GM18867 (cell line): ENCODE data around the gene PDE4D.
A peak's percentile ranks its signal among the peaks of the same experiment; 100 is the strongest.
"Not testable (repeated sequence)": the region's sequence is repeated elsewhere in the genome, so short reads cannot be mapped to it uniquely, and the experiment has no call there.

Source experiments
- ATAC-seq: cut with Tn5 transposase; IDR thresholded peaks from one replicate; pipeline ENCODE4 v1.9.1; 2021; ENCODE audit warnings: mild to moderate bottlenecking, moderate library complexity; ENCODE audit not compliant: unreplicated experiment

Gene PDE4D

GRCh38 chr5:59587489-59588337 lies 305.8 kb downstream of the PDE4D start:
- ATAC-seq, result no peak

DNA sequence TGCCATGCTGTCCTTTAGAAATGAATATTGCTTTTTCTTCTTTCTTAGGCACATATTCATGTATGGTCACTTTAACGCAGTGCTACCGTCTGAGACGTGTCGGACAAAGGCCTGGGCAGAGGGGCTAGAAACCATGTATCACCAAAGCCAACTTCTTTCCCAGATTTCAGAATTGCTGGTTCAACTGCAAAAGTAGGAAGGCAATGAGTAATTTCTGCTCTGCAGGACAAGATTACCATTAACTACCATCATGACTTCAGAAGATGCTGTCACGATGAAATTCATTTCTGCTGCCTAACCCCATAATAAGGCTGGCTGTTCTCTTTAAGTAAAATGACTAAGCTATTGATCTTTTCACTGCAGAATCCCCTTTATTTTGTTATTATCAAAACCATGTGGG lies 306.7 kb downstream of the PDE4D start:
- ATAC-seq, result no peak

- ATAC-seq, result no peak
Measured at GRCh38 chr5:59584858-59585846, 308.4 kb downstream of the PDE4D start.

DNA sequence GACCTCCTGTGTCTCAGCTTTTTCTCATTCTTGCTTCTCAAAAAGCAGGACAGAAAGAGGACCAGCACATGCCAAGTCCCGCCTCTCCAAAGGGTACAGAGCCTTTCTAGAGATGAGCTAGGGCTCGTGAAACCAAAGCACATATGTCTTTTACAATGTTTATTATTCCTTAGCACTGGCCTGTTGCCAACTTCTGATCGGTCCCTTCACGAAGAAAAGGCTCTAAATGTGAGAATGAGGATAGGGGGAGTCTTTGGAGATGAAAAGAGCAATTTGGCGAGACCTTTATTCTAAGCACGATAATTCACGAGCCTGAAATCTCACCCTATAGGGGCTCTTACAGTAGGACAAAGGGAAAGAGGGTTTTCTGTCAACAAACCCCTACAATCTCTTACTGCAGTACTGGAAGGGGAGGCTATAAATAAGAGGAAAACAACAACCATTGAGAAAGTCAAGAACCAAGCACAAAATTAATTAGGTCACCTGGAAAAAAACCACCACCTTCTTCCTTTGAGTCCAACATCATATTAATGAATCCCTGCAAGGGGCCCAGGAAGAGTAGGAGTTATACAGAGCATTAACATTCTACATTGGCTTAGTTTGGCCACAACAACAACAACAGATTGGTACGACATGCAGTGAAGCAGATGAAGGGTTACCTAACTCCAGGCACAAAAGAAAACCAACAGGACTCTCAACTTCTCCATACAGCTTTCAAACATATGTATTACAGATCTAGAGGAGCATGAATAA lies 309.5 kb downstream of the PDE4D start:
- ATAC-seq, result no peak

GRCh38 chr5:59583151-59583809 lies 310.2 kb downstream of the PDE4D start:
- ATAC-seq, result no peak

- no peak for ATAC-seq
Measured at GRCh38 chr5:59582746-59583145, 310.8 kb downstream of the PDE4D start.

DNA sequence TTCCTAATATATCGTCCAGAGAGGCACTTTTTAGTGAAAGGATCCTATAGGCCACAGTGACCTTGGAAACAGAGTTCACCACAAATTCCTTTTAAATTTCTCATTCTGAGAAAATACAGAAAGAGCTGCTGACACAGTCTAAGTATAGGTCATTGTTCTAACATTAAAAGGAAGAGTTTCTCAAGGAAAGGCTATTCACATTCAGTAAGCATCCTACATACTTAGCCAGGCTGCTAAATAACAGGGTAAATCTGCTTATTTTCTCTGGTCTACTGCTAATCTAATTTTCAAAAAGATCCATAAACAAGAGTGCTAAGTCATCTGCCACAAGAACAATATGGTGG lies 313.7 kb downstream of the PDE4D start:
- ATAC-seq, result no peak

DNA sequence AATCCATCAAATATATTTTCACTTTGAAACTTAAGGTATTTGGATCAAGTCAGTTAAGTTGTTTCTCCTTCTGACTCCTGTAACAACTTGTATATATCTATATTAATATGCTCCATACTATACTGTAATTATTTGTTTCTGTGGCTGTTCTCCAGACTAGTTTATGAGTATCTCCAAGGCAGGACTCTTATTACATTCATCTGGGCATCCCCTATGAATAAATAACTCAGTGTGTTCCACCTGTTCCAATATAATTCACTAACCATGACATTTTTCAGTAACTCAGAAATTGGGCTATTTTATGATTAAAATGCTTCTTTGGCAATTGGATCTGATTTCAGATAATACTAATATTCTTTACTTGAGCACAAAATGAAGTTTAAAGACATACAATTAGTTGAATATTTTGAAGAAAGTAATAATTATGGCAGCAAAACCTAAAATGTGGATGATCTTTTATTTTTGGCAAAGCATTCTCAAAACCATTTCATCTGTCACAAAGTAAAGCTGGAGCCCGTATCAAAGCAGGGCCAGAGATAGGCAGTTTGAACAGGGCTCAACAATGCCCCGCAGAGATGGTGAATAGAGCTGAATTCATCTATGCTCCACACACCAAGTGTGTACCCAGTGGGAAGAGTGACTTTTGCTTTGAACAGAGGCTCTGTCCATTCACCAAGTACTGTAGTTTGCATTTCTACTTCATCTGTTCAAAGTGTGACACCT lies 314.3 kb downstream of the PDE4D start:
- no peak for ATAC-seq

GRCh38 chr5:59577485-59577884 lies 316.0 kb downstream of the PDE4D start:
- ATAC-seq, result no peak

GRCh38 chr5:59575648-59576445 lies 317.7 kb downstream of the PDE4D start:
- ATAC-seq, result no peak

GRCh38 chr5:59573509-59573908 lies 320.0 kb downstream of the PDE4D start:
- not testable (repeated sequence) for ATAC-seq

DNA sequence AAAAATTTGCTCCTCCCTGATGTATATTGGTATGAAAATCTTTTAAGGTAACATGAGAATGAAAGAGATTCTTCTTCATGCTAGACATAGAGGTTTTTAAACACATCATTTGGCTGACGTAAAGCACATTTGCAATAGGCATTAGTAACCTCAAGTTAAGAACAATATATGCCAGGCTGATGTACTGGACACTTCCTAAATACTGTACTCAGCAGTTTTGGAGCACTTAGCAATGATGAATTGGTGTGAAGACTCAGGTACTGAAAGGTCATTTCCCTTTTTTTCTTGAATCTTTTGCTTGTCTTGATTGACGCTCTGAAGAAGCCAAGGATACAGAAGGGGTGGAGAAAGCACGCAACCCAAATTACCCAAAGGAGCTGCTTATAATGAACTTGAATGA lies 322.5 kb downstream of the PDE4D start:
- ATAC-seq, result no peak

DNA sequence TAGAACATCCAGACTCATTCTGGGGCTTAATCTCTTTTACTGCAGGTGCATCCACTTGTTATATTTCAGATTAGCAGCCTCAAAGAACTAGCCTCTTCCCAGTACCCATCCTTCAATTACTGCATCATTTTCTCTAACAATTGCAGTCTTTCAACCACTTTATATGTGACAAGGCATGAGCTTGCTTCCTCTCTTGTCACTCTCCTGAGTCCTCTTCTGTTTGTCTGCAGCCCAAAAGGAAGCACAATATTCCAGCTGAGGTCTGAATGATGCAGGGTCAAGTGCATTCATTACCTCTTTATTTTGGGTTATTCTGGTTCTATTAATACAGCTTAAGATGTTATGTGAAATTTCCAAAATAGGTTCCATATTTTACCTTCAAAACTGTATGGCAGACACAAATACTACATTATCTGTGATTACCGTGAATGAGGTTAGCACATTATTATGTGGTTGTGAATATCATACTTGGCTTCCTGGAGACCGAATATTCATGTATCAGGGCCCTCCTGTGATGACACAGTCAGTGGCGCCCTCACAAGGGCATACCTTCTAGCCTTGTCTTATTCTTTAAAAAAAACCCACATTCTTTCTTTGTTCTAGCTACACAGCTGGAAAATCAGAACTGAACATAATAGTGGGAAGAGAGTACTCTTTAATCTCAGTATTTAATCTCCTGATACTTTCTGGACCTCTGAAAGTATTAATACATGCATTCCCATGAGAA lies 323.8 kb downstream of the PDE4D start:
- ATAC-seq, result no peak

DNA sequence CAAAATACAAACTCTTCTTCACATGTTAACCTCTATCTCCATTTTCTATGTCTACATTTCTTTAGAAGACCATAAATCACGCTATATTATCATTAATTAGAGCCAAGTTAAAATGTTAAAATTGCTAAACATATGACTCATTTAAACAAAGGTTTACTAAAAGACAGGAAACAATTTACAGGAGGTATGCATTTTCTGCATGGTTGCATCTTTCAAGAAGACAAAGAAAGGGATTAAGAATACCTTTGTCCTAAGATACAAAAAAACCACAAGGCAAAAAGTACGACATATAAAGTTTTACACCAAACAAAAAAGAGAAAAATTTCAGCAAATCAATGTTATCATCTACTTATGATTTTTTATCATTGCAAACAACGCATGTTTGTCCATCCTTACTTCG lies 324.4 kb downstream of the PDE4D start:
- ATAC-seq, result no peak

GRCh38 chr5:59568161-59568560 lies 325.4 kb downstream of the PDE4D start:
- ATAC-seq, result no peak

- ATAC-seq, result no peak
Measured at GRCh38 chr5:59565551-59565950, 328.0 kb downstream of the PDE4D start.

- ATAC-seq, result no peak
Measured at GRCh38 chr5:59564895-59565294, 328.6 kb downstream of the PDE4D start.

- peak; percentile 96 for ATAC-seq
Measured at GRCh38 chr5:59562756-59563389, 330.7 kb downstream of the PDE4D start.
